Activated CD8-positive, alpha-beta memory T cell treated with anti-CD3 and anti-CD28 coated beads, Interleukin-2, amount 50 U/mL, for 24 hours (primary cell): Measurements from ENCODE around the gene METTL15.
"Not testable (repeated sequence)": the region's sequence is repeated elsewhere in the genome, so short reads cannot be mapped to it uniquely, and the experiment has no call there.

ENCODE experiments used
- DNase-seq: peaks from one replicate; pipeline ENCODE4 v3.0.0-alpha.2; 2020; ENCODE audit errors: extremely low read depth

METTL15 gene

DNA sequence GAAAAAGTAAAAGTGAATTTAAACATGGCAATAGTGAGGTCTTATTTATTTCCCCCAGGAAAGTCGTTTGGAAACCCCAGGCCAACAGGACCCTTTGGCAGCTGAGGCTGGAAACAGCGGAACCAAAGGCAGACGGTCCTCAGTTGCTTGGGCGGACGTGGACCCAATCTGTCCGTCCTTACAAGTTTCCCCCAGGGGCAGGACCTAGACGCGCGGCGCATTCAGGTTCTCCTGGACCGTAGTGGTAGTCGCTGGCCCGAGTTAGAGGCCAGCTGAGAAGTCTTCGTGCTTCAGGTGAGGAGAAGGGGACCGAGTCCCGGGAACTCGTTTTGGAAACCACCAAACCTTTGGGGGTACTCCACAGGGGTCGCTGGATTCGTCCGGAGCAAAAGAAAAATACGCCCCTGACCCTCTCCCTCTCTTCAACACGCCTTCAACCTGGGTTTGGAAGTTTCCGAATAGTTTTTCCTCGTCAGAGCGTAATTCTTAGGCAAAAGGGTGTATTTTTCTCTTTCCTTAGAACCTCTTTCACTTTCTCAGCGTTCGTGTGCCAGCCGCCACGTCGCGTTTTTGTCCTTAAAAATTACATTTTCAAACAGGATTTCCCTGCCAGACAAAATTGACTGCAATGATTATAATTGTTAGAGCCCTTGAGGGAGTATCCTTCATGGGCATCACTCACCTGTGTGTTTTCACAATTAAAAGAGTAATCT, 2.1 kb downstream of the METTL15 start:
- no peak for DNase-seq

DNA sequence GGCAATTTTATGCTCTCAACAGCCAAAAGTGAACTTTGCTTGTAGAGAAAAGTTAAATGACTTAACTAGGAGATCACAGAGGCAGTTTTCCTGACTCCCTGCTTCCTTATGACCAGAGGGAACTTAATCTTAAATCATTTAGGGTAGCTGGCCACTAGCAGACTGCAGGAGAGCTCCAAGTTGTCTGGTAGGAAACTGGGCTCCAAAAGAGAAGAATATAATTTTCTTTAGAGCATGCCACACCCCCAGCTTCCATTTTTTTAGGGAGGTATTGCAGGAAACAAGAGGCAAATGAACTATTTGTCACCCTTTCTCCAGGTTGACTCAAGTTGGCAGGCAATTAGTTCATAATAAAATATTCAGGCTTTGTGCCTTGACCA, 2.6 kb downstream of the METTL15 start:
- DNase-seq, result no peak

DNA sequence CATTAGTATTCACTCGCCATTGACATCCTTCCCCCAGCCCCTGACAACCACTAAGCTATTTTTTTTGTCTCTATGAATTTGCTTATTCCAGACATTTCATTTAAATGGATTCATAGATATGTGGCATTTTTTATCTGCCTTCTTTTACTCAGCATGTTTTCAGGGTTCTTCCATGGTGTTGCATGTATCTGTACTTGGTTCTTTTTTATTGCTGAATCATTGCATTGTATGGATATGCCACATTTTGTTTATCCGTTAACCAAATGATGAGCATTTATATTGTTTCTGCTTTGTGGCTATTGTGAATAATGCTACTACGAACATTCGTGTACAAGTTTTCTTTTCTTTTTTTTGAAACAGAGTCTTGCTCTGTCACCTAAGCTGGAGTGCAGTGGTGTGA, 5.9 kb downstream of the METTL15 start:
- no peak for DNase-seq

DNA sequence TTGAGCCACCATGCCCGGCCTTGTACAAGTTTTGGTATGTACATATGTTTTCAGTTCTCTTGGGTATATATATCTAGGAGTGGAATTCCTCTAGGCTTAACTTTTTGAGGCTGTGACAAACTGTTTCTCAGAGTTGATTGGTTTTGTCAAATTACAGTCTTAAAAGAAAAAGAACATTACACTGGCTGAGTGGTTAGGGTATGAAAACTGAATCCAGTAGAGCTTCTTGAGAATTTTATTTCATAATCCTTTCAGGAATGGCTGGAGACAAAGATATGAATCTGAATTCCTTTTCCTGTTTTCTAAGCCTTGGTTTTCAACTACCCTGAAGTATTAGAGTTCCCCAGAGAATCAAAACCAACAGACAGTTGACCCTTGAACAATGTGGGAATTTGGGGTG, 6.5 kb downstream of the METTL15 start:
- no peak for DNase-seq

DNA sequence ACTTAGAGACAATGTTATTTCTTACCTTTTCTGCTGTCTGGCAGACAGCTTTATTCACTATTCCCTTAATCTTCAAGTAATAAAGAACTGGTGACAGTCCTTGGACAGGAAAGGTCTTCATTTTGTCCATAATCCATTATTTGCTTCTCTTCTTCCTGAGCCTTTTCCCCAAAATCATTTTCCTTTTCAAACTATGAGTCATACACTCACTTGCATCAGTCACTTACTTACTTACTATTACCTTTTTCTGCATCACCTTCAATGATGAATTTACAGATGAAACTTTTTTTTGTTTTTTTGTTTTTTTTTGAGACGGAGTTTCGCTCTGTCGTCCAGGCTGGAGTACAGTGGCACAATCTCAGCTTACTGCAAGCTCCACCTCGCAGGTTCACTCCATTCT, 9.5 kb downstream of the METTL15 start:
- DNase-seq, result no peak

DNA sequence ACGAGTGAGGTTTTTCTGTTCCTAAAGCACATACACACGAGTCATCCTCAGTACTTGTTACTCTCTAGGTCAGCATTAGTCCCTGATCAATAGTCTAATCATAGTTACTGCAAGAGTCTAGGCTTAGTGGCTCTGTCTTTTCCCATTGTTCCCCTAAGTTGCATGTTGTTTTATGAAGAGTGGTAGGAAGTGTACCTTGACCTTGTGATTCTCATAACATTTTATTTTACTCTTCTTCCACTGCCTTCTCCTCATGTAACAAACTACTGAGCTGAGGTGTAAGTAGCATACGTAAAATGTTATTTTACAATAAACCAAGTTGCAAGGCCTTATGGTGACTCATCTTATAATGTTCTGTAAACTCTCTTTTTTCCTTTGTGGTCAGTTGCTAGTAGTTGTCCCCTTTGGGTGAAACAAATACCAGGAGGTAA, 15.0 kb downstream of the METTL15 start:
- no peak for DNase-seq

DNA sequence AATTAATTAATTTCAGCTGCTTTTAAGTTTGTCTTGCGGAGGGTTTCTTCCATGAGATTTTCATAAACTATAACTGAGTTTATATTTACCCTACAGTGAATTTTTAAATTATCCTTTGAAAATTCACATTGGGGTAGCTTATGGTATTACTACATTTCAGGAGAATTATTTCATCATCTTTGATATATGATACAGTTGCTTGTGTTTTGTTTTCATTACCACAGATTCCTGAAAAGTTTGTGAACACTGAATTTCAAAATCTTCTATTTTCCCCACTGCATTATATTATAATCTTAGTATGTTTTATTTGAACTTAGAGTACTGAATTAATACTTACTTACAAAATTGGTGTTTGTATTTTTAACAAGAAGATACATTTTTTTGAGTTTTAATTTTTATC, 24.4 kb downstream of the METTL15 start:
- DNase-seq, result no peak

DNA sequence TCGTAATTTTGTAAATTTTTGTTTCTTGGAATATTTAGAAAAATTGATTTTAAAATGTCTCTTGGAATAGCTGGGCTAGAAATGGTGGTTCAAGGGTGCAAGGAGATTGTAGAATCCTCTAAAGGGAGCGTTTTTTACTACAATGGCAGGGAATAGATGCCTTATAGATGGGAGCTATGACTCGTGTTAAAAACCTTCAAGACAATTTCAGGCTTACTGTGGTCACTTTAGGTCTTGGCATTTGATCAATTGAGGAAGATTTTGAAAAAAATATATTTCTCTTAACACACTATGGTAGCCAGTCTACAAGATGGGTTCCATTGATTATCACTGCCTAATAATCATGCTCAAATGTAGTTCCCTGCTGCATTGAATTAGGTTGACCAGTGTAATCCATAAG, 25.0 kb downstream of the METTL15 start:
- DNase-seq, result no peak

DNA sequence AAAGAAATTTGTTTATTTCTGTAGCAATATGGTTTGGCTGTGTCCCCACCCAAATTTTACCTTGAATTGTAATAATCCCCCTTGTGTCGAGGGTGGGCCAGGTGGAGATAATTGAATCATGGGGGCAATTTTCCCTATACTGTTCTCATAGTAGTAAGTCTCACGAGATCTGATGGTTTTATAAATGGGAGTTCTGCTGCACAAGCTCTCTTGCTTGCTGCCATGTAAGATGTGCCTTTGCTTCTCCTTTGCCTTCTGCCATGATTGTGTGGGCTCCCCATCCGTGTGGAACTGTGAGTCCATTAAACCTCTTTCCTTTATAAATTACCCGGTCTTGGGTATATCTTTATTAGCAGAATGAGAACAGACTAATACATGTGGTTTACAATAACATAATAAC, 28.0 kb downstream of the METTL15 start:
- not testable (repeated sequence) for DNase-seq

DNA sequence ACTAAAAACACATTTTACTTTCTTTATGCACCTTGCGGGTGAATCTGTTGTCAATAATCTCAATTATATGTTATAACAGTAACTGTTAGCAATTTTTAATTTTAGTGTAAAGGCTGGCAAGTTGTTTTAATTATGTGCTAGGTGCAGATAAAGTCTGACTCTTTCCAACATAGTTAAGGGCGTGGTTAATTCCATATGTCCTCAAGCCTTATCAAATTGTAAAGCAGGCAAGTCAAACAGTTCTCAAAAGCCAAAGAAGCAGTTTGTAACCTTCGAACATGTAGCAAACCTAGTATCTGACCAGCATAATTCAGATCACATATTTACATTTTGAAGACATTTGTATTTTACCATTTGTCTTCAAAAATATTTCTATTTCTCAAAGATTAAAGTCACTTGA, 29.2 kb downstream of the METTL15 start:
- no peak for DNase-seq

DNA sequence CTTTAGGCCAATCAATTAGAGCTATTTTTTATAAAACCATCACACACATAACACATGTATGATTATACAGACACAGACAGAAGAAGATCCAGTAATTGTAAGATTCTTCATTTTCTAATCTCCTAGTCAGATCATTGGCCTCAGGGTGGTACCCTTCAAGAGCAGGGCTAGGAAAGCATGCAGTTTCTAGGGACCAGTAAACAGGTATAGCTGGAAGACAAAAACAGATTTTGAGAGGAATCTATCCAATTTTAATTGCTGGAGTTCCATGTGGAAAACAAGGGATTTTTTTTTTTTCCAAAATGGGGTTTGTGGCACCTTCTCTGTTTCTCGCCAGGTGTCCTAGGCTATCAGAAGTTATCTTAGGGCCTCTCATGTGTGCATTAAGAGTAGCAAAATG, 29.6 kb downstream of the METTL15 start:
- no peak for DNase-seq

DNA sequence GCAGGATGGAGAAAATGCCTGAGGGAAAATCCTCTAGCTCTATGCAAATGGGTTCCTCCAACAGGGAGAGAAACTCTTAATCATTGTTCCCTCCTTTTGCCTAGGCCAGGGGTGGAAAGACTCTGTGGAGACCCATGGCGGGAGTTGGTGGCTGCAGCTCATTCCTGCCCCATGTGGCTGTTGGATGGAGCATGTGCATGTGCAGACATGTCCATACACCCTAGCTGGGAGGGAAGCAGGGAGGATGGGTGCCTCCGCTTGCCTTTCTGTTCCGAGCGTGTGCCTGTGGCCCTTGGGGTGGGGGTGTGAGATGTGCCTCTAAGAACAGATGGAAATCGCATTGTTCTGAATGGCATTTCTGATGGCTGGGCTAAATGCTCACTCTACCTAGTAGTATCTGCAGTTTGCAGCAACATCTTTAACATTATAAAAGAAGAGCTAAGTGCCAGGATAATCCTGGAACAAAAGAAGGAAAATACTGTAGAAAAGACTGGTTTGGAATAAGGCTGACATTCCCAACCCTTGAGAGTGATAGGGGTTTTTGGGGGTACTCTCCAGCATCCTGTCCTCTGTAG, 31.7 kb downstream of the METTL15 start:
- DNase-seq, result no peak

DNA sequence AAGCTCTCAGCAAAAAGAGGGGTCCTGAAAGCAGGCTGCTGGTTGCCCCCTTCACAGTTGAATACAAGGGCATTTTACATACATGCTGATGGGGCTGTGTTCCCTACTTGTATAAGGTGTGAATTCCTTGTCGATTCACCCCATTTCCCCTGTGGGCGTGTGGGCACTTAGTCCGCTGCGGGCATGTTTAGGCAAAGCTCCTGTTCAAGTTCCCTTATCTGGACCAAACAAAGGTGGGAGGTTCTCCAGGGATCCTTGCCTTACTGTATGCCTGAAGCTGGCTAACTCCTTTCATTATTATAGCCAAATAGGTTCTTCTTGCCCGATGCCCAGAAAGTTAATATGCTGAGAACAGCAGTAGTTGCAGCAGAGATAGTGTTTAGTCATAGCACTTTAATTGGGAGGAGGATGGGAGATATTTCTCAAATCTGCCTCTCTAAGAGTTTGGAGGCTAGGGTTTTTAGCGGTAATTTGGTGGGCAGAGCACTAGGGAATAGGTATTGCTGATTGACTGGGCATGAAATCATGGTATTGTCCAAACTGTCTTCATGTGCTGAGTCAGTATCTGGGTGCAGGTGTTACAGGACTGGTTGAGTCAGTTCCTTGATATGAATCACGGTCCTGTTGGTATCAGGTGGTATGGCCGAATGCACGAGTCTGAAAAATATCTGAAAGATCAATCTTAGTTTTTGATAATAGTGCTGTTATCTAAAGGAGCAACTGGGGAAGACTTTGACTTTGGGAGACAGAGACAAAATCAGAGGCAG, 32.7 kb downstream of the METTL15 start:
- no peak for DNase-seq

DNA sequence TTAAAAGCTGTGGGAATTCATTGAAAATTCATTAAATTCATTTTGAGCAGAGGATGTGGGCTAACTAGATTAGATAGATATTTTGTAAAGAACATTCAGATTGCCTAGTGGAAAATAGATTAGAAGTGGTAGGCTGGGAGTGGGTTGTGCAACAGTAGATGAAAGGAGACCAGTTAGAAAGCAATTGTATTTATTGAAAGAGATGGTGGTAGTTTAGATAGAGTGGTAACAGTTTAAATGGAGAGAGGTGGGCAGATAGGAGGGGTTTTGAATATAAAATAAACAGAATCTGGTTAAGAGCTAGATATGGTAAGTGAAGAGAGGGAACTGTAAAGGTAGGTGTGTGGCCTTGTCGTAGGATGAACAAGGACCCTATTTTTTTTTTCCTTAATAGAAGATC, 34.5 kb downstream of the METTL15 start:
- DNase-seq, result no peak

DNA sequence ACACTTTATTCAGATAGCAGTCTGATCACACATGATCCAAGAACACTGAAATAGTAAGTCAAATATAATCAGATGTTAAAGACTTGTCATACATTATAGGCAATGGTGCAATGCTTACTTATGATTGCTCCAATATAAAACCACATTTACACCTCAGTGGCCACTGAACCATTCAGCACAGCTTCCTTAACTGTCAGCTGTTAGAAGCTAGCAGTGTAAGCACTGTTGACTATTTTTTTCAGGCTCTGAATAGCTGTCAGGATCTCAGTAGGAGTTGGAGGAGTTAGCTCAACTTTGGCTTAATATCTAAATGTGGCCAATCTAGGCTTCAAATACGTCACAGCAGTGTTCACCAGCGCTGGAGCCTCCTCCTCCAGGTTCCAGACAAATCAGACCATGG, 36.6 kb downstream of the METTL15 start:
- DNase-seq, result no peak

DNA sequence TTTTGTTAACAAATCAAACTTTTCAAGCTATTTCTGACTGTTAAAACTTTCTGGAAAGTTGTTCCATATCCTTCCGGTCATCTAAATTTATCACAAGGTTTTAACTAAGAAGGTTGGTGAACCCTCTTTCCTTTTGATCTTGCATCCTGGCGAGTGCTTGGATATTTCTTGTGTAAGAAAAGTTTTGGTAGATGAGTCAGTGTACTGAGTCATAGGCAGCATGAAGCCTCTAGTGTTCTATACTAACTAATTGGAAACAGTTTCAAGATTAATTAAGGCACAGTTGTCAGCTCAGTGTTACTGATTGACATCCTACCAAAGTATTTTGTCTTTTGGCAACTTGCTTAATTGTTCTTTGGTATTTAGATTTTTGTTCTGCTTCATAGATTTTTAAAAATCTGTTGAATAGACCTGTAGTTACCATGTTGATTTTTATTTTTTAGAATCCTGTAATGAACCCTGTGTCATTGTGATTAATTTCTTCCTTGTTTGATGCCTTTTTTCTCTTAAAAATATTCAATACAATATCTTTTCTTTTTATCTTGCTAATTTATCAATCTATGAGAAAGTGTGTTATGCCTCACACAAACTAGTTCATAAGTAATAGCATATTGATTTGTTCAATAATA, 38.0 kb downstream of the METTL15 start:
- DNase-seq, result no peak

DNA sequence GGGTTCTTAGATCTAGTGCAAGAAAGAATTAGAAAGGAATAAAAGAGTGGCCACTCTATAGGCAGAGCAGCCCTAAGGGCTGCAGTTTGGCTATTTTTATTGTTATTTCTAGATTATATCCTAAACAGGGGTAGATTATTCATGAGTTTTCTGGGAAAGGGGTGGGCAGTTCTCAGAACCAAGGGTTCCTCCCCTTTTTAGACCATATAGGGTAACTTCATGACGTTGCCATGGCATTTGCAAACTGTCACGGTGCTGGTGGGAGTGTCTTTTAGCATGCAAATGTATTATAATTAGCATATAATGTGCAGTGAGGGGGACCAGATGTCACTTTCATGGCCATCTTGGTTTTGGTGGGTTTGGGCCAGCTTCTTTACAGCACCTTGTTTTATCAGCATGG, 44.6 kb downstream of the METTL15 start:
- DNase-seq, result no peak

DNA sequence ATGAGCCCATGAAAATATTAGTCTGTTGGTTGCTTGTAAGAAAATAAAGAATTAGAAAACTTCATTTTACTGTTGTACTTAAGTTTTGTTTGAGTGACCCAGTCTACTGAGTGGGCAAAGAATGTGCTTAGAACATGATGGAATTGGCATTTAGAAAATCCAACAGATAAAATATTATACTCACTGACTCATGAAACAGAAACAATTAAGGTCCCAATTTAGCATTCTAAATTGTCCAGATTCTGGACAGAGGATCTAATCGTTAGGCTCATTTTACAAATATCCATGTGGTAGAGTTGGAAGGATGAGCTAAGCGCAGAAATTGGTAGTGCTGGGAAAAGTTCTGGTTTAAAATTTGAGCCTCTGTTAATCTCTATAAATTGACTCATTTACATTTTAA, 45.4 kb downstream of the METTL15 start:
- DNase-seq, result no peak

DNA sequence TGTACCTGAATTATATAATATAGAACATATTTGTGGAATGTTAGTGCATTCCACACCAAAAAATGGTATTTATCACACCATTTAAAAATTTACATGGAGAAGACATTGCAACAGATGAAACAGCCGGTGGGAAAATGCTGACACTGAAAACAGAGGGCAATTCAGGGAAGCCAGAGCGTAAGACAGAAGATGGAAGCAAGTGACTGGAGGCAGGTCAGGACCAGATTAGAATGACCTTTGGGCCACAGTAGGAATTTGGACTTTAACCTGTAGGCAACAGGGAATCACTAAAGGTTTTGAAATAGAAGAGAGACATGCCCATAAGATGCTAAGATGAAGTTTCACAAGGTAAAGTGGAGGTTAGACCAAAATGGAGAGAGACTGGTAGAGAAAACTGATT, 60.5 kb downstream of the METTL15 start:
- no peak for DNase-seq

DNA sequence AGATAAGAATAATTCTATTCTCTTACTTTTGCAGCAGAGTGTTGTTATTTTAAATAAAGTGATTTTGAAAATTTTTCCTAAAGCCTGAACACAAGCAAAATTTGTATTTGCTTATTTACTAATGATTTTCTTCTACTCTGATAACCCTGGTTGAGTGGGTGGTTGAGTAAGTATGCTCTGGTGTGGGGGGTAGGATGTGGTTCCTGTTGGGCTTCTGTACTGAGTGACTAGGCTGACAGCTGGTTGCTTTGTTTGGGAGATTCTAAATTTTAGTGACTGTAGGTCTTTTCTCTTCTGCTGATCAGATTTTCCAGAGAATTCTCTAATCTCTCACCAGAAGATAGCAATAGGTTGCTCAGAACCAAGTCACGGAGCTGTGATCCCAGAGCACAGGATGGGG, 61.6 kb downstream of the METTL15 start:
- DNase-seq, result no peak

DNA sequence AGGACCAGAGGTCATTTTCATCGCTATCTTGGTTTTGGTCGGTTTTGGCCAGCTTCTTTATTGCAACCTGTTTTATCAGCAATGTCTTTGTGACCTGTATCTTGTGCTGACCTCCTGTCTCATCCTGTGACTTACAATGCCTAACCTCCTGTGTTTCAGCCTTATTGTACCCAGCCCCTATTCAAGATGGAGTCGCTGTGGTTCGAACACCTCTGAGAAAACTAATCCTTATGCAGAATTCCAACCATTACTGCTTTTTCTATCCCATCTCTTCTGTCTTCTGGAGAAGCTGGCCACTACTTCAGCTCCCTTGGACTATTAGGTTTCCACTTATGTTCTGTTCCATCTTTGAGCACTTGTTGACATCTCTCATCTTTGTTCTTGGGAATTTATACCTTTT, 62.6 kb downstream of the METTL15 start:
- DNase-seq, result no peak

DNA sequence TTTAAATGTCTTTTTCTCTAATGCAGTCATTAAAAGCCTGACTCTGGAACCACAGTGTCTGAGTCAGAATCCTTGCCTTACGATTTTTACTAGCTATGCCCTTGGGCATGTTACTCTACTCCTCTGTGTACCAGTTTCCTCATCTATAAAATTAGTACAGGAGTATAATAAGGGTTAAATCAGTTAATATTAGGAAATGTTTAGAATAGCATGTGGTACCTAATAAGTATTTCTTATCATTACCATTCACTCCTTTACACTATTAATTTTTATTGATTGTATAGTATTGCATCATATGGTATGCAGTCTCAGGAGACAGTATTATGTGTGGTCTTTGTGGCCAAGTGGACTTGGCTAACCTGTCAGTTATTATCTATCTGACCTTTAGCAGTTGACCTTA, 68.2 kb downstream of the METTL15 start:
- DNase-seq, result no peak

DNA sequence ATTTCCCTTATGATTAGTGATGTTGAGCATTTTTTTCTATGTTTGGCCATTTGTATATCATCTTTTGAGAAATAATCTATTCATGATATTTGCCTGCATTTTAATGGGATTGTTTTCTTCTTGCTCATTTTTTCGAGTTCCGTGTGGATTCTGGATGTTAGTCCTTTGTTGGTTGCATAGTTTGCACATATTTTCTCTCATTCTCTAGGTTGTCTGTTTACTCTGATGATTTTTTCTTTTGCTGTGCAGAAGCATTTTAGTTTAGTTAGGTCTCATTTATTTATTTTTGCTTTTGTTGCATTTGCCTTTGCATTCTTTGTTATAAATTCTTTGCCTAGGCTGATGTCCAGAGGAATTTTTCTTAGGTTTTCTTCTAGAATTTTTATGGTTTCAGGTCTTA, 87.3 kb downstream of the METTL15 start:
- no peak for DNase-seq
